DMS153 treated with DMSO at 0.1 percent for 48 hours (cell line): Measurements from ENCODE around the gene STYX.
"Not testable (repeated sequence)": the region's sequence is repeated elsewhere in the genome, so short reads cannot be mapped to it uniquely, and the experiment has no call there.

Experiments used
- DNase-seq: peaks from one replicate; lab custom pipeline; 2025; ENCODE audit not compliant: unreplicated experiment; lab: John Stamatoyannopoulos, UW

The STYX gene

GRCh38 chr14:52723514-52724359 is 6.2 kb upstream of the STYX start:
- no peak for DNase-seq

GRCh38 chr14:52724360-52724644 is 5.7 kb upstream of the STYX start:
- no peak for DNase-seq

- not testable (repeated sequence) for DNase-seq
Measured at GRCh38 chr14:52727509-52727908, 2.5 kb upstream of the STYX start.

GRCh38 chr14:52729035-52729434 is 931 bp upstream of the STYX start:
- not testable (repeated sequence) for DNase-seq

- DNase-seq = no peak
Measured at GRCh38 chr14:52729585-52729924, 411 bp upstream of the STYX start.

- DNase-seq = no peak
Measured at GRCh38 chr14:52730709-52731111, 744 bp downstream of the STYX start.

GRCh38 chr14:52733824-52734223 is 3.9 kb downstream of the STYX start:
- DNase-seq = no peak

GRCh38 chr14:52735921-52736489 is 6.0 kb downstream of the STYX start:
- DNase-seq = no peak

- no peak for DNase-seq
Measured at GRCh38 chr14:52738409-52738808, 8.4 kb downstream of the STYX start.

- no peak for DNase-seq
Measured at GRCh38 chr14:52740751-52741150, 10.8 kb downstream of the STYX start.

GRCh38 chr14:52741865-52742264 is 11.9 kb downstream of the STYX start:
- DNase-seq = no peak

- no peak for DNase-seq
Measured at GRCh38 chr14:52748647-52749292, 18.8 kb downstream of the STYX start.

GRCh38 chr14:52755607-52756316 is 25.8 kb downstream of the STYX start:
- DNase-seq = no peak

- DNase-seq = no peak
Measured at GRCh38 chr14:52759145-52759544, 29.2 kb downstream of the STYX start.

GRCh38 chr14:52762923-52763322 is 33.0 kb downstream of the STYX start:
- DNase-seq = not testable (repeated sequence)

GRCh38 chr14:52767058-52767833 is 37.3 kb downstream of the STYX start:
- DNase-seq = no peak

GRCh38 chr14:52769887-52770286 is 39.9 kb downstream of the STYX start:
- no peak for DNase-seq

GRCh38 chr14:52776816-52777215 is 46.9 kb downstream of the STYX start:
- DNase-seq = no peak

- no peak for DNase-seq
Measured at GRCh38 chr14:52778702-52779101, 48.7 kb downstream of the STYX start.

- DNase-seq = no peak
Measured at GRCh38 chr14:52780893-52781292, 50.9 kb downstream of the STYX start.

- DNase-seq = no peak
Measured at GRCh38 chr14:52781629-52782028, 51.7 kb downstream of the STYX start.
